ENCODE results near the gene ZNF672.
"Not testable (repeated sequence)": the region's sequence is repeated elsewhere in the genome, so short reads cannot be mapped to it uniquely, and the experiment has no call there.

The ZNF672 gene

DNA sequence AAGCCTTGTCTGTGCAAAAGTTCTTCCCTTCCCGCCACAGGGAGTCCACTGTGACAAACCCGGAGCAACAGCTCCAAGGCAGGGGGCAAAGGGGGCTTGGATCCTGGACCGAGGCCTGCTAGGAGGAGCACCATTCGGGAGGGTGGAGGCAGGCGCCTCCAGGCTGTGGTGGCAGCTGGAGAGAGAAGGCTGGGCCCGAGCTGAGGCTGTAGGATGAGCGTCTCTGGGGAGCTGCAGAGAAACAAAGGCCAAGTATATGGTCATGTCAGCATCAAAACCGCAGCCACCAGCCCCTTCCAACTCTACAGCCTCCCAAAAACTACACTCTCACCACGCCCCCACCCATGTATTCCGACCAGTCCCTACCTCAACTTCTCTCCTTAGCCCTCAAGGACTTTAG, 12.9 kb upstream of the ZNF672 start:
- DNase-seq (ENCODE audit: low read depth in 2 of 2), result peak in 1 of 2 donors; percentile 46
- TF ChIP-seq, protein P1, sequence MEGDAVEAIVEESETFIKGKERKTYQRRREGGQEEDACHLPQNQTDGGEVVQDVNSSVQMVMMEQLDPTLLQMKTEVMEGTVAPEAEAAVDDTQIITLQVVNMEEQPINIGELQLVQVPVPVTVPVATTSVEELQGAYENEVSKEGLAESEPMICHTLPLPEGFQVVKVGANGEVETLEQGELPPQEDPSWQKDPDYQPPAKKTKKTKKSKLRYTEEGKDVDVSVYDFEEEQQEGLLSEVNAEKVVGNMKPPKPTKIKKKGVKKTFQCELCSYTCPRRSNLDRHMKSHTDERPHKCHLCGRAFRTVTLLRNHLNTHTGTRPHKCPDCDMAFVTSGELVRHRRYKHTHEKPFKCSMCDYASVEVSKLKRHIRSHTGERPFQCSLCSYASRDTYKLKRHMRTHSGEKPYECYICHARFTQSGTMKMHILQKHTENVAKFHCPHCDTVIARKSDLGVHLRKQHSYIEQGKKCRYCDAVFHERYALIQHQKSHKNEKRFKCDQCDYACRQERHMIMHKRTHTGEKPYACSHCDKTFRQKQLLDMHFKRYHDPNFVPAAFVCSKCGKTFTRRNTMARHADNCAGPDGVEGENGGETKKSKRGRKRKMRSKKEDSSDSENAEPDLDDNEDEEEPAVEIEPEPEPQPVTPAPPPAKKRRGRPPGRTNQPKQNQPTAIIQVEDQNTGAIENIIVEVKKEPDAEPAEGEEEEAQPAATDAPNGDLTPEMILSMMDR (IDR thresholded peaks at IDR 0.05; ENCODE audit: low read depth, low read length), result no peak
- H3K4me3 ChIP-seq (replicated peaks in 1 of 2; ENCODE audit: low read depth in 2 of 2, low read length in 2 of 2), result peak overlapping the region; percentile 84 to 93

DNA sequence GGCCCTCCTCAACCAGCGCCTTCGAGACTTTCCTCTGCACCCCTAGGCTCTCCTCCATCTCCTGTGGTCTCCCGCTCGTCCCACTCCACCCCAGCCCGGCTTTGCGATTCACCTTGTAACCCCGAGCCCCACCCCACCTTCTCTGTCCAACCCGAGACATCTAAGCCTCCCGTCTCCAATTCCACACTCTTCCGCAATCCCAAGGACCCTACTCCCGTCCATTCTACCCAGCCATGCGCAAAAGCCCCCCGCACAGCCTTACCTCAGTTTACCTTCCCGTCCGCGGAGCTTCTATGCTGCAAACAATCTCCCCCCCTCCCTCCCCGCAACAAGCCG, 12.5 kb upstream of the ZNF672 start:
- DNase-seq (ENCODE audit: low read depth in 2 of 2), result no peak
- peak overlapping the region; percentile 84 to 93 for H3K4me3 ChIP-seq (replicated peaks in 1 of 2; ENCODE audit: low read depth in 2 of 2, low read length in 2 of 2)
- TF ChIP-seq, protein P1 (IDR thresholded peaks at IDR 0.05; ENCODE audit: low read depth, low read length), result no peak

DNA sequence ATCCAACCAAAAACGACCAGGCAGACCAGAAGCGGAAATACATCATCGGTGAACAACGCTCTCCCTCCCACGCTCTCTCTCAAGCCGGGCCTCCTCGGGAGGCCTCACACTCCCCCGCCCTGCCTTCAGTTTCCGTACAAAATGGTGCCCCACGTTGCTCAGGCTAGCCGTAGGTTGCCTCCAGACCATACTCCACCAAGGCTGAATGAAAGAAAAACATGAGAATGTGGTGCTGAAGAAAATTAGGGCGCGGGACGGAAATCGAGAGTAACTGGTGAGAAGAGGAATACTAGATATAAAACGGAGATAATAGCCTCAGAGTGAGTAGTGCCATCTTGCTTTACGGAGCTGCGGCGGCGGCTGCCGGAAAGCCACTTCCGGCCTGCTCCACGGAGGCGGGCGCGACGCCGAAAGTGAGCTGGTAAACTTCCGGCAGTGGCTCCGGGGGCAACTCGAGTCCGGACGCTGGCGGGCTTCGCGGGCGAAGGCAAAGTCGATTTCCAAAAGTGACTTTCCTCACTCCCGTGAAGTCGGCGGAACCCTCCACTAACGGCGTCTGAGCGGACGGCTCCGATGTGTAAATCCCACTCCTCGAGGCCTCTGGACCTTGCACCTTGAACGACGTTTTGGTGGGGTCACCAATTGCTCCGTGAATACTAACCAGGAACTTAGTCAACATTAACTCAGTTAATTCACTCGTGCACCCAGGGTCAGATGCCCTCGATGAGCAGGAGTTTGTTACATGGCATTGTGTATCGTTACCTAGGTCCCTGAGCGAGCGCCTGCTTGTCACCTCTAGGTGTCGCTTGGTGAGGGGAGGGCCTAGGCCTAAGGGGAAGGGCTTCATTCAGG, 11.9 kb upstream of the ZNF672 start, which contains the start of gene SH3BP5L:
TSS of gene SH3BP5L (minus strand) at position 7 of the 852 bp plus-strand sequence. CDS start 980 bp downstream, outside the sequence.
- TF ChIP-seq, protein P1 (IDR thresholded peaks at IDR 0.05; ENCODE audit: low read depth, low read length), result peak; percentile 58
- peak; percentile 97 to 98 for DNase-seq (ENCODE audit: low read depth in 2 of 2)
- peak within 1 kb of the TSS; percentile 84 to 93 for H3K4me3 ChIP-seq (replicated peaks in 1 of 2; ENCODE audit: low read depth in 2 of 2, low read length in 2 of 2)

DNA sequence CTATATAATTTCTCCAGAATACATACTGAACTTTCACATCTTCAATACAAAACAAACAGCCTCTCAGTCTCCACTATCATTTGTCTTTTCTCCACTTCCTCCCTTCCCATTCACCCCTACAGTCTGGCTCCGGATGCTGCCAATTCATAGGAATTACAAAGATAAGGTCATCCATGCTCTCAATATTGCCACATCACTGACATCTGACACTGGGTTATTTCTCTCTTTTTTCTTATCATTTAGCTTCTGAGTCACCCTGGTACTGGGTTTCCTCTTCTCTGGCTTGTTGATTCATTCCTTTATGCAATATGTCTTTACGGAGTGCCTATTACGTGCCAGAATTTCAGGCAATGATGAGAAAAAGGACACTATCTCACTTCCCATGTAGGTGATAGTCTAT, 9.2 kb upstream of the ZNF672 start:
- peak; percentile 81 to 90 for DNase-seq (ENCODE audit: low read depth in 2 of 2)
- TF ChIP-seq, protein P1 (IDR thresholded peaks at IDR 0.05; ENCODE audit: low read depth, low read length), result no peak
- H3K4me3 ChIP-seq (replicated peaks in 1 of 2; ENCODE audit: low read depth in 2 of 2, low read length in 2 of 2), result no peak overlapping the region

DNA sequence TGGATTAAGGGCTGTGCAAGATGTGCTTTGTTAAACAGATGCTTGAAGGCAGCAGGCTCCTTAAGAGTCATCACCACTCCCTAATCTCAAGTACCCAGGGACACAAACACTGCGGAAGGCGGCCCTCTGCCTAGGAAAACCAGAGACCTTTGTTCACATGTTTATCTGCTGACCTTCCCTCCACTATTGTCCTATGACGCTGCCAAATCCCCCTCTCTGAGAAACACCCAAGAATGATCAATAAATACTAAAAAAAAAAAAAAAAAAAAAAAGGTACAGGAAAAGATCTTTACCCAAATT, 7.4 kb upstream of the ZNF672 start:
- not testable (repeated sequence) for H3K4me3 ChIP-seq (replicated peaks in 1 of 2; ENCODE audit: low read depth in 2 of 2, low read length in 2 of 2); DNase-seq (ENCODE audit: low read depth in 2 of 2)

DNA sequence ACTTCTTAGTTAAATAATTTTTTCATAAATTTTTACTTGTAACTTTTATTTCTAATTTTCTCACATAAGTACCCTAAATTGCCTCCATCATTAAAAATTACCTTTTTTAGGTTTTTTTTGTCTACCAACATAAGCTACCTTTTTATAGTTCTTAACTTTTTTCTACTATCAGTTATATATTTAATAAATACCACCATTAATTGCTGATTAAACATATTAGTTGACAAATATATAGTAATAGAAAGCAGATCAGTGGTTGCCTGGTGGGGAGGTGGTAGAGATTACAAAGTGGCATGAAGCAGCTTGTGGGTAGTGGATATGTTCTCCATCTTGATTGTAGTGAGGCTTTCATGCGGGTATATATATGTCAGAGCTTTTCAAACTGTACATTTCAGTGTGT, 6.2 kb upstream of the ZNF672 start:
- TF ChIP-seq, protein P1 (IDR thresholded peaks at IDR 0.05; ENCODE audit: low read depth, low read length), result no peak
- no peak overlapping the region for H3K4me3 ChIP-seq (replicated peaks in 1 of 2; ENCODE audit: low read depth in 2 of 2, low read length in 2 of 2)
- no peak for DNase-seq (ENCODE audit: low read depth in 2 of 2)

DNA sequence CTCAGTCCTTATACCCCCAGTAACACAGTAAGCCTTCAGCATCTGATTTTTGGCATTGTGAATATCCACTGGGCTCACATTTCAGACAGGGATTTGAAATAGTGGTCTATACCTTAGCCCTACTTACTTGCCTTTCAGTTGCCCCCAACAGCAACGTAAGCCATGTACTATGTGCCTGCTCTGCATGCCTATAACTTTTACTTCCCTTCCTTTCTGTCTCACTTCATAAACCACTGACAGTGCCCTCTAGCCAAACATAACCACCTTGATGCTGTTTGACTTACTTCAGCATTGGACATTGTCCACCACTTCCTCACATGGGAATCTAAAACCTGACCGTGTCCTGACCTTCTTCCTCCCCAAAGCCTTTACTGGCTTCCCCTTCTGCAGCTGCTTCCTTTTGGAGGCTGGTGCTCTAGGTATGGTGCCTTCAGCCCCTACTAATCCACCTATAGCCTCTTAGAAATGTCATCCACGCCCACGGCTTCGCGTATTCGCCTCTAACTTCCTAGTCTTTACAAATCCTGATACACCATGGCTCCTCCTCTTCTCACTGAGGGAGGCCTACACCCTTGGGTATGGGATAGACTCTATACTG, 3.6 kb upstream of the ZNF672 start:
- TF ChIP-seq, protein P1 (IDR thresholded peaks at IDR 0.05; ENCODE audit: low read depth, low read length), result no peak
- no peak for DNase-seq (ENCODE audit: low read depth in 2 of 2)
- H3K4me3 ChIP-seq (replicated peaks in 1 of 2; ENCODE audit: low read depth in 2 of 2, low read length in 2 of 2), result no peak overlapping the region

All from cardiac fibroblast (primary cell).